Posterior cingulate gyrus (tissue), 11 donors: ENCODE results near the gene RALGPS1.

ENCODE experiments used
- DNase-seq, 10 donors: peaks; one replicate each; pipeline versions ENCODE4 v3.0.0 to v3.0.0-alpha.2; 2020 to 2021; ENCODE audit warnings: mixed read lengths in 3 of 10
- intact Hi-C: fragments of 100-400 bp; cut with DNase I; formaldehyde crosslinking; loops from one replicate; pipeline ENCODE4 v1.15.1; 2023

Gene RALGPS1

GRCh38 chr9:127107929-127108876, 193.6 kb downstream of the RALGPS1 start:
- intact Hi-C loops = no loop called here
- peak in 2 of 10 donors; percentile 85 to 87 for DNase-seq

- intact Hi-C loops = no loop called here
- DNase-seq = no peak
Measured at GRCh38 chr9:127109212-127109711, 194.7 kb downstream of the RALGPS1 start.

GRCh38 chr9:127112056-127112455, 197.5 kb downstream of the RALGPS1 start:
- DNase-seq = peak in 1 of 10 donors; percentile 72
- intact Hi-C loops = no loop called here

- intact Hi-C loops = no loop called here
- DNase-seq = peak in 1 of 10 donors; percentile 55
Measured at GRCh38 chr9:127112735-127113161, 198.2 kb downstream of the RALGPS1 start.

- intact Hi-C loops = no loop called here
- DNase-seq = peak in 1 of 10 donors; percentile 49
Measured at GRCh38 chr9:127113191-127113972, 198.8 kb downstream of the RALGPS1 start.

- intact Hi-C loops = no loop called here
Measured at GRCh38 chr9:127114606-127115005, 200.0 kb downstream of the RALGPS1 start.

GRCh38 chr9:127116088-127116726, 201.6 kb downstream of the RALGPS1 start:
- peak in 1 of 10 donors; percentile 42 for DNase-seq
- intact Hi-C loops = no loop called here

More at GRCh38 chr9:127114606-127115005, 200.0 kb downstream of the RALGPS1 start:
- peak in 1 of 10 donors; percentile 74 for DNase-seq

- peak in 1 of 10 donors; percentile 67 for DNase-seq
- intact Hi-C loops = no loop called here
Measured at GRCh38 chr9:127116957-127117356, 202.4 kb downstream of the RALGPS1 start.

GRCh38 chr9:127117801-127118200, 203.2 kb downstream of the RALGPS1 start:
- peak in 1 of 10 donors; percentile 40 for DNase-seq
- intact Hi-C loops = no loop called here

- intact Hi-C loops = no loop called here
Measured at GRCh38 chr9:127118597-127119319, 204.2 kb downstream of the RALGPS1 start.

GRCh38 chr9:127119320-127119709, 204.7 kb downstream of the RALGPS1 start:
- no peak for DNase-seq
- intact Hi-C loops = no loop called here

More at GRCh38 chr9:127118597-127119319, 204.2 kb downstream of the RALGPS1 start:
- no peak for DNase-seq

- intact Hi-C loops = loop anchor here (10.0 kb wide), 1 partner anchor 63 kb away; no protein-coding TSS in a partner anchor
- DNase-seq = peak in 3 of 10 donors; percentile 11 to 87 (median 85)
Measured at GRCh38 chr9:127121628-127122175, 207.1 kb downstream of the RALGPS1 start.

- intact Hi-C loops = loop anchor here (10.0 kb wide), 1 partner anchor 62 kb away; no protein-coding TSS in a partner anchor
- peak; percentile 79 to 99 (median 88) for DNase-seq
Measured at GRCh38 chr9:127122176-127123063, 207.8 kb downstream of the RALGPS1 start, which contains the start of gene ANGPTL2. ANGPTL2 (minus strand) TSS chr9:127122635; CDS start chr9:127108731, 13,904 bp downstream.

GRCh38 chr9:127123064-127123890, 208.7 kb downstream of the RALGPS1 start:
- peak in 1 of 10 donors; percentile 34 for DNase-seq

GRCh38 chr9:127124111-127124531, 209.5 kb downstream of the RALGPS1 start:
- intact Hi-C loops = loop anchor here (10.0 kb wide), 1 partner anchor 61 kb away; no protein-coding TSS in a partner anchor
- DNase-seq = no peak

More at GRCh38 chr9:127123064-127123890, 208.7 kb downstream of the RALGPS1 start:
- intact Hi-C loops = loop anchor here (10.0 kb wide), 1 partner anchor 62 kb away; no protein-coding TSS in a partner anchor

- intact Hi-C loops = loop anchor here (10.0 kb wide), 1 partner anchor 60 kb away; no protein-coding TSS in a partner anchor
- DNase-seq = no peak
Measured at GRCh38 chr9:127124792-127125191, 210.2 kb downstream of the RALGPS1 start.

- no peak for DNase-seq
- intact Hi-C loops = loop anchor here (10.0 kb wide), 1 partner anchor 58 kb away; no protein-coding TSS in a partner anchor
Measured at GRCh38 chr9:127126971-127127370, 212.4 kb downstream of the RALGPS1 start.
